ENCODE results near the gene SCAP. TPM values are rescaled to one million over a fixed set of nuclear protein-coding genes. Genes with fewer than 3 reads are reported as not detected.

Gene SCAP
- total and polyA plus RNA-seq, 2 of the 13 experiments (the other 11 are each of a cell fraction or from before 2014, with no cell fraction given): 40.4 to 53.3 TPM

DNA sequence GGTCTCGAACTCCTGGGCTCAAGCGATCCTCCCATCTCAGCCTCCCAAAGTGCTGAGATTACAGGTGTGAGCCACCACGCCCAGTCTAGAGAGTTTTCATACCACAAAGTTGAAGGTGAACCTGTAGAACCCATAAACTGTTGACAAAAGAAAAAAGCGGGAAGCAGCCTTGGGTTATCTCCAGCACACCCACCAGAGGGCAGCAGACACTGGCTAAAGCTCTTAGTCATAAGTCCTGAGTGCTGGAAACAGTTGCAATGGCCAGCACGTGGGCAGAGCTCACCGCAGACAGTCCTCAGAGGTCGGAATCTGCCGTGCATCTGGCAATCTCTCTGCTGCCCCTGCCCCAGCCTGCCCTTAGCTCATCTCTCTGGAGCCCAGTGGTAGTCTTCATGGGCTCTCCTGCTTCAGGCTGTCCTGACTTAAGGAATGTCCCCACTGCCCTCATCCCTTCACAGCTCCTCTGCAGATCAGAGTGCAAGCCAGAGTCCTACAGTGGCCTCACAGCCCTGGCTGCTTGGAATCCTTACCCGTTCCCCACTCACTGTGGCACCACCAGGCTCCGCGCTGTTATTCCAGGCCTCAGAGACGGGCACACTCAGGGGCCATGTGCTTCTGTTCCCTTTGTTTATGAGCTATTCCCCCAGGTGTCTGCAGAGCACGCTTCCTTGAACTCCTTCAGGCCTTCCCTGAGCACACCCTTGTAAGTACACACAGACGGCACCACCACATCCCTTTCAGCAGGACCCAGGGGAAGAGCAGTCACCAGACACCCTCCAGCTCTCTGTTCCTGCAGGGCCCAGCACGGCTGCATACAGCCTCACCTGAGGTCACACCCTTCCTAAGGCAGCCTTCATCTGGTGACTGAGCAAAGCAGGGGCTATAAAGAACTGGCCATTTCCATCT, 46.6 kb upstream of the SCAP start (continued):
- TF ChIP-seq NR0B2 (CRISPR knock-in tag; IDR thresholded peaks at IDR 0.05) (peak; percentile 76; the same call in 1 of the 2 replicates), TAF15 (IDR thresholded peaks at IDR 0.05; ENCODE audit: low read depth, low read length, poor library complexity, severe bottlenecking) (no peak), DPF2 (CRISPR knock-in tag; IDR thresholded peaks at IDR 0.05; ENCODE audit: borderline replicate concordance, low read depth) (no peak), GFI1 (CRISPR knock-in tag; IDR thresholded peaks at IDR 0.05; ENCODE audit: borderline replicate concordance) (no peak), CENPX (CRISPR knock-in tag; IDR thresholded peaks at IDR 0.05) (no peak), ZBTB43 (CRISPR knock-in tag; conservative IDR thresholded peaks at IDR 0.05) (no peak), GTF2F1 (IDR thresholded peaks at IDR 0.05; ENCODE audit: low read length) (no peak), NFE2L1 (CRISPR knock-in tag; IDR thresholded peaks at IDR 0.05; ENCODE audit: borderline replicate concordance) (no peak), HHEX (CRISPR knock-in tag; IDR thresholded peaks at IDR 0.05) (no peak), ZFP91 (CRISPR knock-in tag; IDR thresholded peaks at IDR 0.05; ENCODE audit: borderline replicate concordance) (no peak; the same call in 1 of the 2 replicates), ZNF558 (CRISPR knock-in tag; IDR thresholded peaks at IDR 0.05; ENCODE audit: borderline replicate concordance) (peak; percentile 58; the same call in 1 of the 2 replicates), CHD4 (IDR thresholded peaks at IDR 0.05; ENCODE audit: borderline replicate concordance, low read length) (no peak), MAFG (CRISPR knock-in tag; IDR thresholded peaks at IDR 0.05) (no peak), ZNF556 (CRISPR knock-in tag; IDR thresholded peaks at IDR 0.05; ENCODE audit: borderline replicate concordance) (0 out of 2 replicates have a peak, but pooled peaks have one; percentile 51), SIN3B (IDR thresholded peaks at IDR 0.05; ENCODE audit: low read length) (no peak), ZNF800 (CRISPR knock-in tag; IDR thresholded peaks at IDR 0.05) (no peak), KAT8 (CRISPR knock-in tag; IDR thresholded peaks at IDR 0.05) (0 out of 2 replicates have a peak, but pooled peaks have one; percentile 40), SETDB1 (CRISPR knock-in tag; IDR thresholded peaks at IDR 0.05; ENCODE audit: borderline replicate concordance) (no peak)
- TF ChIP-seq, protein P1, sequence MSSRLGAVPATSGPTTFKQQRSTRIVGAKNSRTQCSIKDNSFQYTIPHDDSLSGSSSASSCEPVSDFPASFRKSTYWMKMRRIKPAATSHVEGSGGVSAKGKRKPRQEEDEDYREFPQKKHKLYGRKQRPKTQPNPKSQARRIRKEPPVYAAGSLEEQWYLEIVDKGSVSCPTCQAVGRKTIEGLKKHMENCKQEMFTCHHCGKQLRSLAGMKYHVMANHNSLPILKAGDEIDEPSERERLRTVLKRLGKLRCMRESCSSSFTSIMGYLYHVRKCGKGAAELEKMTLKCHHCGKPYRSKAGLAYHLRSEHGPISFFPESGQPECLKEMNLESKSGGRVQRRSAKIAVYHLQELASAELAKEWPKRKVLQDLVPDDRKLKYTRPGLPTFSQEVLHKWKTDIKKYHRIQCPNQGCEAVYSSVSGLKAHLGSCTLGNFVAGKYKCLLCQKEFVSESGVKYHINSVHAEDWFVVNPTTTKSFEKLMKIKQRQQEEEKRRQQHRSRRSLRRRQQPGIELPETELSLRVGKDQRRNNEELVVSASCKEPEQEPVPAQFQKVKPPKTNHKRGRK (CRISPR knock-in tag; IDR thresholded peaks at IDR 0.05): no peak
- TF ChIP-seq, protein P2, sequence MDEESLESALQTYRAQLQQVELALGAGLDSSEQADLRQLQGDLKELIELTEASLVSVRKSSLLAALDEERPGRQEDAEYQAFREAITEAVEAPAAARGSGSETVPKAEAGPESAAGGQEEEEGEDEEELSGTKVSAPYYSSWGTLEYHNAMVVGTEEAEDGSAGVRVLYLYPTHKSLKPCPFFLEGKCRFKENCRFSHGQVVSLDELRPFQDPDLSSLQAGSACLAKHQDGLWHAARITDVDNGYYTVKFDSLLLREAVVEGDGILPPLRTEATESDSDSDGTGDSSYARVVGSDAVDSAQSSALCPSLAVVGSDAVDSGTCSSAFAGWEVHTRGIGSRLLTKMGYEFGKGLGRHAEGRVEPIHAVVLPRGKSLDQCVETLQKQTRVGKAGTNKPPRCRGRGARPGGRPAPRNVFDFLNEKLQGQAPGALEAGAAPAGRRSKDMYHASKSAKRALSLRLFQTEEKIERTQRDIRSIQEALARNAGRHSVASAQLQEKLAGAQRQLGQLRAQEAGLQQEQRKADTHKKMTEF (CRISPR knock-in tag; IDR thresholded peaks at IDR 0.05): peak; percentile 54

Data from HepG2 (cell line).